ENCODE measurements around the gene RABGEF1.
"Not testable (repeated sequence)": the region's sequence is repeated elsewhere in the genome, so short reads cannot be mapped to it uniquely, and the experiment has no call there.

DNA sequence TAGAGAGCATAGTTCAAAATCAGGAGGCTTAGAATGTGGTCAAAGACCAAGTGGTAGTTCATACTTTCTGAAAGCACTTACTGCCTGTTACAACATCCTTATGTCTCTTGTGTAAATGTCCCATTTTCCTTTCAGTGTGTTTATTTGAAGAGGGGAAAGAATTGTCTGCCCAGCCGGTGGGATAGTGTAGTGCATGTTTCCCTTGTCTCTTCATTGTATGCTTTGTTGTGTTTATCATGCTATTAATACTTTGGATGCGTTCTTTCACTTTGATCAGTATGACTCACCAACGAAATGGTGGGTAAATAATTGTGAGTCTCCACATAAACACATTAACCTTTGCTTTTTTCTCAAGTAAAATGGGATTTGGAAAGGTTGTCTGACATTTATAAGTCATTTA, 42.3 kb downstream of the RABGEF1 start:
- TF ChIP-seq, protein P1, sequence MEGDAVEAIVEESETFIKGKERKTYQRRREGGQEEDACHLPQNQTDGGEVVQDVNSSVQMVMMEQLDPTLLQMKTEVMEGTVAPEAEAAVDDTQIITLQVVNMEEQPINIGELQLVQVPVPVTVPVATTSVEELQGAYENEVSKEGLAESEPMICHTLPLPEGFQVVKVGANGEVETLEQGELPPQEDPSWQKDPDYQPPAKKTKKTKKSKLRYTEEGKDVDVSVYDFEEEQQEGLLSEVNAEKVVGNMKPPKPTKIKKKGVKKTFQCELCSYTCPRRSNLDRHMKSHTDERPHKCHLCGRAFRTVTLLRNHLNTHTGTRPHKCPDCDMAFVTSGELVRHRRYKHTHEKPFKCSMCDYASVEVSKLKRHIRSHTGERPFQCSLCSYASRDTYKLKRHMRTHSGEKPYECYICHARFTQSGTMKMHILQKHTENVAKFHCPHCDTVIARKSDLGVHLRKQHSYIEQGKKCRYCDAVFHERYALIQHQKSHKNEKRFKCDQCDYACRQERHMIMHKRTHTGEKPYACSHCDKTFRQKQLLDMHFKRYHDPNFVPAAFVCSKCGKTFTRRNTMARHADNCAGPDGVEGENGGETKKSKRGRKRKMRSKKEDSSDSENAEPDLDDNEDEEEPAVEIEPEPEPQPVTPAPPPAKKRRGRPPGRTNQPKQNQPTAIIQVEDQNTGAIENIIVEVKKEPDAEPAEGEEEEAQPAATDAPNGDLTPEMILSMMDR (conservative IDR thresholded peaks at IDR 0.05; ENCODE audit: low read depth in 2 of 2), result not testable (repeated sequence)
- not testable (repeated sequence) for TF ChIP-seq POLR2AphosphoS5 (IDR thresholded peaks at IDR 0.05; ENCODE audit: low read depth); EZH2phosphoT487 (IDR thresholded peaks at IDR 0.05; ENCODE audit: unreplicated experiment); CREB1 (CRISPR knock-in tag; IDR thresholded peaks at IDR 0.05; ENCODE audit: low read depth); EZH2 (IDR thresholded peaks at IDR 0.05; ENCODE audit: low read depth, unreplicated experiment); ZNF331 (CRISPR knock-in tag; IDR thresholded peaks at IDR 0.05; ENCODE audit: low read depth); JUNB (IDR thresholded peaks at IDR 0.05; ENCODE audit: unreplicated experiment)
